ENCODE measurements around the gene BRINP3.

BRINP3 gene

GRCh38 chr1:190476806-190477205 lies 858 bp downstream of the BRINP3 start:
- Histone ChIP-seq H2BK15ac (ENCODE audit: low read length) (no peak overlapping the region), H3K14ac (ENCODE audit: low read length) (no peak overlapping the region), H3K9ac (ENCODE audit: low read depth, low read length, poor library complexity) (no peak overlapping the region), H2BK120ac (ENCODE audit: low read depth, low read length) (no peak overlapping the region), H3K4me3 (ENCODE audit: low read length in 2 of 2) (no peak overlapping the region), H3K79me1 (ENCODE audit: low read depth, low read length) (no peaks in the 10 kb centered on the region), H3K36me3 (replicated peaks in 1 of 2; ENCODE audit: control insufficient read depth in 2 of 2, insufficient read depth in 2 of 2, low read length in 2 of 2) (no peaks in the 10 kb centered on the region), H3K4me1 (ENCODE audit: control insufficient read depth in 2 of 2, insufficient read depth in 1 of 2, low read depth in 1 of 2, low read length in 2 of 2) (peaks cover 5 to 8% of the 10 kb centered on the region in 2 donors), H3K4me2 (ENCODE audit: insufficient read depth, low read length, poor library complexity, severe bottlenecking) (no peak overlapping the region), H2AFZ (ENCODE audit: low read length) (no peak overlapping the region), H4K91ac (ENCODE audit: low read depth, low read length, poor library complexity) (no peak overlapping the region), H3K27me3 (ENCODE audit: control insufficient read depth in 3 of 3, insufficient read depth in 3 of 3, low read depth in 1 of 3, low read length in 3 of 3) (peaks cover 0 to 21% (median 0%) of the 10 kb centered on the region in 3 experiments), H4K8ac (ENCODE audit: low read depth, low read length) (no peak overlapping the region), H2BK12ac (ENCODE audit: low read length) (no peak overlapping the region), H2BK5ac (ENCODE audit: low read length) (no peak overlapping the region), H3K9me3 (replicated peaks in 1 of 2; ENCODE audit: control insufficient read depth in 2 of 2, insufficient read depth in 1 of 2, low read depth in 1 of 2, low read length in 2 of 2) (no peaks in the 10 kb centered on the region), H3K18ac (ENCODE audit: low read length) (no peak overlapping the region), H3K23ac (ENCODE audit: low read depth, low read length, poor library complexity) (no peak overlapping the region), H3K4ac (ENCODE audit: low read length) (no peak overlapping the region), H2AK5ac (ENCODE audit: low read depth, low read length) (no peak overlapping the region), H3K27ac (replicated peaks; ENCODE audit: low read length) (no peak overlapping the region)
- DNase-seq (ENCODE audit: low spot score): no peak
- no CpG with 5 or more reads among the region's 5 CpGs for WGBS, 2 donors (ENCODE audit: extremely low coverage in 2 of 2, insufficient read length in 2 of 2, insufficient replicate concordance in 1 of 2)

GRCh38 chr1:190476321-190476720 lies 1.3 kb downstream of the BRINP3 start:
- no peak overlapping the region for H2AFZ ChIP-seq (ENCODE audit: low read length)
- H3K27me3 ChIP-seq (ENCODE audit: control insufficient read depth in 3 of 3, insufficient read depth in 3 of 3, low read depth in 1 of 3, low read length in 3 of 3): peaks cover 0 to 21% (median 0%) of the 10 kb centered on the region in 3 experiments
- no peak overlapping the region for H3K23ac ChIP-seq (ENCODE audit: low read depth, low read length, poor library complexity)
- H2BK15ac ChIP-seq (ENCODE audit: low read length): no peak overlapping the region
- H3K4me3 ChIP-seq (ENCODE audit: low read length in 2 of 2): no peak overlapping the region
- no peak for DNase-seq (ENCODE audit: low spot score)
- H3K4me1 ChIP-seq (ENCODE audit: control insufficient read depth in 2 of 2, insufficient read depth in 1 of 2, low read depth in 1 of 2, low read length in 2 of 2): peaks cover 5 to 8% of the 10 kb centered on the region in 2 donors
- no peak overlapping the region for H2BK12ac ChIP-seq (ENCODE audit: low read length)
- H3K14ac ChIP-seq (ENCODE audit: low read length): no peak overlapping the region
- no peaks in the 10 kb centered on the region for H3K36me3 ChIP-seq (replicated peaks in 1 of 2; ENCODE audit: control insufficient read depth in 2 of 2, insufficient read depth in 2 of 2, low read length in 2 of 2)
- H3K79me1 ChIP-seq (ENCODE audit: low read depth, low read length): no peaks in the 10 kb centered on the region
- no peak overlapping the region for H4K8ac ChIP-seq (ENCODE audit: low read depth, low read length)
- no peak overlapping the region for H4K91ac ChIP-seq (ENCODE audit: low read depth, low read length, poor library complexity)
- H3K9me3 ChIP-seq (replicated peaks in 1 of 2; ENCODE audit: control insufficient read depth in 2 of 2, insufficient read depth in 1 of 2, low read depth in 1 of 2, low read length in 2 of 2): no peaks in the 10 kb centered on the region
- no peak overlapping the region for H3K4me2 ChIP-seq (ENCODE audit: insufficient read depth, low read length, poor library complexity, severe bottlenecking)
- no peak overlapping the region for H3K18ac ChIP-seq (ENCODE audit: low read length)
- no peak overlapping the region for H2AK5ac ChIP-seq (ENCODE audit: low read depth, low read length)
- no CpG with 5 or more reads among the region's 5 CpGs for WGBS, 2 donors (ENCODE audit: extremely low coverage in 2 of 2, insufficient read length in 2 of 2, insufficient replicate concordance in 1 of 2)
- H3K9ac ChIP-seq (ENCODE audit: low read depth, low read length, poor library complexity): no peak overlapping the region
- no peak overlapping the region for H2BK5ac ChIP-seq (ENCODE audit: low read length)
- no peak overlapping the region for H3K27ac ChIP-seq (replicated peaks; ENCODE audit: low read length)
- H3K4ac ChIP-seq (ENCODE audit: low read length): no peak overlapping the region
- no peak overlapping the region for H2BK120ac ChIP-seq (ENCODE audit: low read depth, low read length)

- DNase-seq (ENCODE audit: low spot score): no peak
These were observed 2.1 kb downstream of the BRINP3 start for GRCh38 chr1:190475421-190476141.

GRCh38 chr1:190474650-190475211 lies 2.9 kb downstream of the BRINP3 start:
- H3K79me1 ChIP-seq (ENCODE audit: low read depth, low read length): no peaks in the 10 kb centered on the region
- H2AFZ ChIP-seq (ENCODE audit: low read length): peak overlapping the region; percentile 75
- no CpG with 5 or more reads among the region's 13 CpGs for WGBS, 2 donors (ENCODE audit: extremely low coverage in 2 of 2, insufficient read length in 2 of 2, insufficient replicate concordance in 1 of 2)
- no peak for DNase-seq (ENCODE audit: low spot score)
- H2AK5ac ChIP-seq (ENCODE audit: low read depth, low read length): no peak overlapping the region
- no peaks in the 10 kb centered on the region for H3K36me3 ChIP-seq (replicated peaks in 1 of 2; ENCODE audit: control insufficient read depth in 2 of 2, insufficient read depth in 2 of 2, low read length in 2 of 2)
- no peak overlapping the region for H2BK5ac ChIP-seq (ENCODE audit: low read length)
- H4K91ac ChIP-seq (ENCODE audit: low read depth, low read length, poor library complexity): no peak overlapping the region
- H3K4ac ChIP-seq (ENCODE audit: low read length): no peak overlapping the region
- no peak overlapping the region for H3K27ac ChIP-seq (replicated peaks; ENCODE audit: low read length)
- H3K27me3 ChIP-seq (ENCODE audit: control insufficient read depth in 3 of 3, insufficient read depth in 3 of 3, low read depth in 1 of 3, low read length in 3 of 3): peaks cover 0 to 21% (median 0%) of the 10 kb centered on the region in 3 experiments
- no peak overlapping the region for H3K14ac ChIP-seq (ENCODE audit: low read length)
- H3K4me3 ChIP-seq (ENCODE audit: low read length in 2 of 2): peak overlapping the region in 1 of 2 donors; percentile 52
- H3K9ac ChIP-seq (ENCODE audit: low read depth, low read length, poor library complexity): no peak overlapping the region
- H3K4me2 ChIP-seq (ENCODE audit: insufficient read depth, low read length, poor library complexity, severe bottlenecking): peak overlapping the region; percentile 80
- H2BK15ac ChIP-seq (ENCODE audit: low read length): no peak overlapping the region
- H3K23ac ChIP-seq (ENCODE audit: low read depth, low read length, poor library complexity): no peak overlapping the region
- H2BK12ac ChIP-seq (ENCODE audit: low read length): no peak overlapping the region
- no peaks in the 10 kb centered on the region for H3K9me3 ChIP-seq (replicated peaks in 1 of 2; ENCODE audit: control insufficient read depth in 2 of 2, insufficient read depth in 1 of 2, low read depth in 1 of 2, low read length in 2 of 2)
- H4K8ac ChIP-seq (ENCODE audit: low read depth, low read length): no peak overlapping the region
- H3K4me1 ChIP-seq (ENCODE audit: control insufficient read depth in 2 of 2, insufficient read depth in 1 of 2, low read depth in 1 of 2, low read length in 2 of 2): peaks cover 0 to 8% of the 10 kb centered on the region in 2 donors
- no peak overlapping the region for H3K18ac ChIP-seq (ENCODE audit: low read length)
- H2BK120ac ChIP-seq (ENCODE audit: low read depth, low read length): no peak overlapping the region

More at GRCh38 chr1:190475421-190476141, 2.1 kb downstream of the BRINP3 start:
- peak overlapping the region; percentile 52 for H3K18ac ChIP-seq (ENCODE audit: low read length)
- no peak overlapping the region for H3K23ac ChIP-seq (ENCODE audit: low read depth, low read length, poor library complexity)
- H4K8ac ChIP-seq (ENCODE audit: low read depth, low read length): no peak overlapping the region
- peak overlapping the region; percentile 66 for H2BK12ac ChIP-seq (ENCODE audit: low read length)
- H2AFZ ChIP-seq (ENCODE audit: low read length): peak overlapping the region; percentile 75
- no peaks in the 10 kb centered on the region for H3K79me1 ChIP-seq (ENCODE audit: low read depth, low read length)
- no peak overlapping the region for H2AK5ac ChIP-seq (ENCODE audit: low read depth, low read length)
- peak overlapping the region; percentile 77 for H3K9ac ChIP-seq (ENCODE audit: low read depth, low read length, poor library complexity)
- H2BK5ac ChIP-seq (ENCODE audit: low read length): no peak overlapping the region
- H4K91ac ChIP-seq (ENCODE audit: low read depth, low read length, poor library complexity): no peak overlapping the region
- H2BK15ac ChIP-seq (ENCODE audit: low read length): no peak overlapping the region
- peak overlapping the region; percentile 80 for H3K4me2 ChIP-seq (ENCODE audit: insufficient read depth, low read length, poor library complexity, severe bottlenecking)
- no CpG with 5 or more reads among the region's 27 CpGs for WGBS, 2 donors (ENCODE audit: extremely low coverage in 2 of 2, insufficient read length in 2 of 2, insufficient replicate concordance in 1 of 2)
- H3K27me3 ChIP-seq (ENCODE audit: control insufficient read depth in 3 of 3, insufficient read depth in 3 of 3, low read depth in 1 of 3, low read length in 3 of 3): peaks cover 0 to 21% (median 0%) of the 10 kb centered on the region in 3 experiments
- H3K36me3 ChIP-seq (replicated peaks in 1 of 2; ENCODE audit: control insufficient read depth in 2 of 2, insufficient read depth in 2 of 2, low read length in 2 of 2): no peaks in the 10 kb centered on the region
- no peak overlapping the region for H2BK120ac ChIP-seq (ENCODE audit: low read depth, low read length)
- H3K14ac ChIP-seq (ENCODE audit: low read length): no peak overlapping the region
- peaks cover 5 to 8% of the 10 kb centered on the region in 2 donors for H3K4me1 ChIP-seq (ENCODE audit: control insufficient read depth in 2 of 2, insufficient read depth in 1 of 2, low read depth in 1 of 2, low read length in 2 of 2)
- H3K27ac ChIP-seq (replicated peaks; ENCODE audit: low read length): no peak overlapping the region
- peak overlapping the region in 1 of 2 donors; percentile 75 for H3K4me3 ChIP-seq (ENCODE audit: low read length in 2 of 2)
- H3K4ac ChIP-seq (ENCODE audit: low read length): no peak overlapping the region
- H3K9me3 ChIP-seq (replicated peaks in 1 of 2; ENCODE audit: control insufficient read depth in 2 of 2, insufficient read depth in 1 of 2, low read depth in 1 of 2, low read length in 2 of 2): no peaks in the 10 kb centered on the region
